PFSK-1 (cell line): ENCODE results near the gene GALNT9.

Source experiments
- POLR2AphosphoS5 ChIP-seq: IDR thresholded peaks from 2 replicates; pipeline ENCODE4 v1.6.1; 2012; ENCODE audit warnings: low read depth, mild to moderate bottlenecking, control low read depth, low read length, moderate library complexity
- REST ChIP-seq, 2 experiments: IDR thresholded peaks; 2 replicates each; pipeline versions ENCODE4 v1.6.1 to v1.8.0; 2011 to 2012; ENCODE audit warnings: low read depth in 2 of 2, low read length in 2 of 2, control low read depth in 1 of 2, inconsistent platforms in 1 of 2, mild to moderate bottlenecking in 1 of 2, moderate library complexity in 1 of 2; ENCODE audit not compliant: insufficient read depth in 1 of 2
- SIN3A ChIP-seq: IDR thresholded peaks from 2 replicates; pipeline ENCODE4 v1.6.1; 2012; ENCODE audit warnings: mild to moderate bottlenecking, low read length, moderate library complexity, borderline replicate concordance; ENCODE audit not compliant: insufficient read depth
- TAF1 ChIP-seq: IDR thresholded peaks from 2 replicates; pipeline ENCODE4 v1.6.1; 2012; ENCODE audit warnings: low read length, control low read depth, borderline replicate concordance; ENCODE audit not compliant: insufficient read depth

- TF ChIP-seq POLR2AphosphoS5 (no peak), TAF1 (no peak), REST (IDR thresholded peaks at IDR 0.05; ENCODE audit: insufficient read depth in 1 of 2, low read depth in 2 of 2, low read length in 2 of 2) (no peak), SIN3A (no peak)
Measured at GRCh38 chr12:132360906-132361777, 31.8 kb upstream of the GALNT9 start.
